Measurements from ENCODE around the gene STK32C.

- TF ChIP-seq POLR2A (IDR thresholded peaks at IDR 0.05), result no peak
- no peak for TF ChIP-seq CTCF (IDR thresholded peaks at IDR 0.05 in 4 of 5, conservative IDR thresholded peaks at IDR 0.05 in 1 of 5)
Measured at GRCh38 chr10:132341781-132342180, 34.0 kb upstream of the STK32C start.

All from gastrocnemius medialis (tissue), 4 donors.